GM19324 (cell line): ENCODE data around the gene XIRP1.
"Not testable (repeated sequence)": the region's sequence is repeated elsewhere in the genome, so short reads cannot be mapped to it uniquely, and the experiment has no call there.

ENCODE experiments used
- ATAC-seq: cut with Tn5 transposase; IDR thresholded peaks from one replicate; pipeline ENCODE4 v1.9.1; 2021; ENCODE audit warnings: mild to moderate bottlenecking, moderate library complexity; ENCODE audit not compliant: unreplicated experiment, low FRiP score

The XIRP1 gene

GRCh38 chr3:39192490-39193092 is at the start of gene XIRP1:
XIRP1 (minus strand) TSS chr3:39192595; CDS start chr3:39189445, 3,150 bp downstream.
- ATAC-seq, result no peak

- no peak for ATAC-seq
These were observed 49.2 kb upstream of the XIRP1 start for GRCh38 chr3:39241561-39241960.

- no peak for ATAC-seq
These were observed 44.6 kb upstream of the XIRP1 start for GRCh38 chr3:39237027-39237426.

- ATAC-seq, result no peak
These were observed 42.3 kb upstream of the XIRP1 start for GRCh38 chr3:39234651-39235050.

GRCh38 chr3:39232859-39233258 is 40.5 kb upstream of the XIRP1 start:
- no peak for ATAC-seq

GRCh38 chr3:39230453-39230852 is 38.1 kb upstream of the XIRP1 start:
- no peak for ATAC-seq

GRCh38 chr3:39228496-39228895 is 36.1 kb upstream of the XIRP1 start:
- ATAC-seq, result no peak

- ATAC-seq, result not testable (repeated sequence)
These were observed 35.2 kb upstream of the XIRP1 start for GRCh38 chr3:39227596-39227995.

GRCh38 chr3:39226106-39226741 is 33.8 kb upstream of the XIRP1 start:
- ATAC-seq, result no peak

- no peak for ATAC-seq
These were observed 31.9 kb upstream of the XIRP1 start for GRCh38 chr3:39224288-39224687.

GRCh38 chr3:39222939-39223338 is 30.5 kb upstream of the XIRP1 start:
- ATAC-seq, result no peak

GRCh38 chr3:39222462-39222861 is 30.1 kb upstream of the XIRP1 start:
- no peak for ATAC-seq

- ATAC-seq, result no peak
These were observed 28.7 kb upstream of the XIRP1 start for GRCh38 chr3:39221141-39221530.

GRCh38 chr3:39220407-39221140 is 28.2 kb upstream of the XIRP1 start:
- no peak for ATAC-seq

- ATAC-seq, result no peak
These were observed 27.3 kb upstream of the XIRP1 start for GRCh38 chr3:39219702-39220101.

- peak; percentile 92 for ATAC-seq
These were observed 23.9 kb upstream of the XIRP1 start for GRCh38 chr3:39216176-39216790.

GRCh38 chr3:39213613-39214012 is 21.2 kb upstream of the XIRP1 start:
- ATAC-seq, result no peak

GRCh38 chr3:39212665-39213064 is 20.3 kb upstream of the XIRP1 start:
- no peak for ATAC-seq

- no peak for ATAC-seq
These were observed 19.1 kb upstream of the XIRP1 start for GRCh38 chr3:39211332-39212130.

GRCh38 chr3:39210078-39210477 is 17.7 kb upstream of the XIRP1 start:
- no peak for ATAC-seq
